ENCODE measurements around the gene DNASE2B.

- TF ChIP-seq CTCF (conservative IDR thresholded peaks at IDR 0.05; ENCODE audit: low read depth in 2 of 2) (no peak), EZH2 (IDR thresholded peaks at IDR 0.05; ENCODE audit: low read depth, unreplicated experiment) (no peak), REST (IDR thresholded peaks at IDR 0.05; ENCODE audit: unreplicated experiment) (no peak), EZH2phosphoT487 (IDR thresholded peaks at IDR 0.05; ENCODE audit: unreplicated experiment) (no peak), JUNB (IDR thresholded peaks at IDR 0.05; ENCODE audit: unreplicated experiment) (no peak)
These were observed 28.0 kb upstream of the DNASE2B start for GRCh38 chr1:84370266-84370665.
